OCI-M1 (cell line): ENCODE results near the gene CDKN2AIP.
A peak's percentile ranks its signal among the peaks of the same experiment; 100 is the strongest.

ENCODE experiments used
- DNase-seq: peaks from one replicate; lab custom pipeline; 2025; lab: John Stamatoyannopoulos, UW

CDKN2AIP gene

GRCh38 chr4:183444214-183445096 lies at the start of gene CDKN2AIP:
Gene CDKN2AIP (plus strand): TSS chr4:183444636. CDS start chr4:183444798, 162 bp downstream.
- peak; percentile 97 for DNase-seq

- peak; percentile 82 for DNase-seq
These were observed 49.0 kb upstream of the CDKN2AIP start for GRCh38 chr4:183395395-183395794.

GRCh38 chr4:183396227-183396637 lies 48.2 kb upstream of the CDKN2AIP start:
- peak; percentile 66 for DNase-seq

- DNase-seq: no peak
These were observed 46.6 kb upstream of the CDKN2AIP start for GRCh38 chr4:183397741-183398297.

GRCh38 chr4:183398298-183399125 lies 45.9 kb upstream of the CDKN2AIP start:
- peak; percentile 90 for DNase-seq

GRCh38 chr4:183399126-183399522 lies 45.3 kb upstream of the CDKN2AIP start:
- DNase-seq: peak; percentile 66

GRCh38 chr4:183399616-183400015 lies 44.8 kb upstream of the CDKN2AIP start:
- DNase-seq: peak; percentile 23

GRCh38 chr4:183400035-183400434 lies 44.4 kb upstream of the CDKN2AIP start:
- DNase-seq: no peak

- no peak for DNase-seq
These were observed 43.0 kb upstream of the CDKN2AIP start for GRCh38 chr4:183401473-183401872.

- peak; percentile 11 for DNase-seq
These were observed 41.7 kb upstream of the CDKN2AIP start for GRCh38 chr4:183402771-183403170.

GRCh38 chr4:183403486-183403885 lies 41.0 kb upstream of the CDKN2AIP start:
- DNase-seq: no peak

- DNase-seq: no peak
These were observed 40.5 kb upstream of the CDKN2AIP start for GRCh38 chr4:183403961-183404360.

GRCh38 chr4:183405303-183405702 lies 39.1 kb upstream of the CDKN2AIP start:
- no peak for DNase-seq

- DNase-seq: peak; percentile 95
These were observed 37.3 kb upstream of the CDKN2AIP start for GRCh38 chr4:183407128-183407585.

- DNase-seq: no peak
These were observed 36.6 kb upstream of the CDKN2AIP start for GRCh38 chr4:183407635-183408464.

- peak; percentile 21 for DNase-seq
These were observed 35.6 kb upstream of the CDKN2AIP start for GRCh38 chr4:183408796-183409195.

GRCh38 chr4:183409483-183409882 lies 35.0 kb upstream of the CDKN2AIP start:
- DNase-seq: no peak

- DNase-seq: no peak
These were observed 34.5 kb upstream of the CDKN2AIP start for GRCh38 chr4:183409934-183410333.

- DNase-seq: no peak
These were observed 33.1 kb upstream of the CDKN2AIP start for GRCh38 chr4:183411291-183411861.

- no peak for DNase-seq
These were observed 31.6 kb upstream of the CDKN2AIP start for GRCh38 chr4:183412821-183413220.
